ENCODE measurements around the gene CENPA. TPM values are rescaled to one million over a fixed set of nuclear protein-coding genes. Genes with fewer than 3 reads are reported as not detected.

CENPA gene
- total and polyA plus RNA-seq, 2 of the 13 experiments (the other 11 are each of a cell fraction or from before 2014, with no cell fraction given), result 28.5 to 38.5 TPM

DNA sequence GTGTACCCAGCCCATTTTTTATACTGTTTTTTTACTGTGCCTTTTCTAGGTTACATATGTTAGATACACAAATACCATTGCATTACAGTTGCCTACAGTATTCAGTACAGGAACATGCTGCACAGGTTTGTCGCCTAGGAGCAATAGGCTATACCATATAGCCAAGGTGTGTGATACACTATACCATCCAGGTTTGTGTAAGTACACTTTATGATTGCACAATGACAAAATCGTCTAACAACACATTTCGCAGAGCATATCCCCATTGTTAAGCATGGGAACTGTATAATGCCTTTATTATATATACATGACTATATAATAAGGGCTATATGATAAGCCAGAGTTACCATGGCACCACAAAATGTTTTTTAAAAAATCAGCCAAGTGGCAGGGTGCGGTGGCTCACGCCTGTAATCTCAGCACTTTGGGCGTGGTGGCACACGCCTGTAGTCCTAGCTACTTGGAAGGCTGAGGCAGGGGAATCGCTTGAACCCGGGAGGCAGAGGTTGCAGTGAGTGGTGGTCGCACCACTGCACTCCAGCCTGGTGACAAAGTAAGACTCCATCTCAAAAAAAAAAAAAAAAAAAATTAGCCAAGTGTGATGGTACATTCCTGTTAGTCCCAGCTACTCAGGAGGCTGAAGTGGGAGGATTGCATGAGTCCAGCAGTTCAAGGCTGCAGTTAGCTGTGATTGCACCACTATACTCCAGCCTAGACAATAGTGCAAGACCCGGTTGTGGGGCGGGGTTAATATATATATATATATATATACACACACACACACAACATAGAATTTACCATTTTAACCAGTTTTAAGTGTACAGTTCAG lies 2.8 kb upstream of the CENPA start (continued):
- TF ChIP-seq HNF1A (IDR thresholded peaks at IDR 0.05; ENCODE audit: low read depth), result no peak
- 0 out of 2 replicates have a peak, but pooled peaks have one; percentile 20 for TF ChIP-seq HNF1A (CRISPR knock-in tag; IDR thresholded peaks at IDR 0.05; ENCODE audit: borderline replicate concordance)
- TF ChIP-seq ZNF589 (CRISPR knock-in tag; conservative IDR thresholded peaks at IDR 0.05), result no peak
- TF ChIP-seq ZNF7 (CRISPR knock-in tag; IDR thresholded peaks at IDR 0.05), result no peak
- TF ChIP-seq CBX1 (IDR thresholded peaks at IDR 0.05; ENCODE audit: low read depth), result no peak
- TF ChIP-seq, protein P1, sequence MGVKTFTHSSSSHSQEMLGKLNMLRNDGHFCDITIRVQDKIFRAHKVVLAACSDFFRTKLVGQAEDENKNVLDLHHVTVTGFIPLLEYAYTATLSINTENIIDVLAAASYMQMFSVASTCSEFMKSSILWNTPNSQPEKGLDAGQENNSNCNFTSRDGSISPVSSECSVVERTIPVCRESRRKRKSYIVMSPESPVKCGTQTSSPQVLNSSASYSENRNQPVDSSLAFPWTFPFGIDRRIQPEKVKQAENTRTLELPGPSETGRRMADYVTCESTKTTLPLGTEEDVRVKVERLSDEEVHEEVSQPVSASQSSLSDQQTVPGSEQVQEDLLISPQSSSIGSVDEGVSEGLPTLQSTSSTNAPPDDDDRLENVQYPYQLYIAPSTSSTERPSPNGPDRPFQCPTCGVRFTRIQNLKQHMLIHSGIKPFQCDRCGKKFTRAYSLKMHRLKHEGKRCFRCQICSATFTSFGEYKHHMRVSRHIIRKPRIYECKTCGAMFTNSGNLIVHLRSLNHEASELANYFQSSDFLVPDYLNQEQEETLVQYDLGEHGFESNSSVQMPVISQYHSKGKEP (CRISPR knock-in tag; IDR thresholded peaks at IDR 0.05), result no peak
- no peak for TF ChIP-seq RNF219 (CRISPR knock-in tag; IDR thresholded peaks at IDR 0.05)
- no peak for TF ChIP-seq BRD4 (CRISPR knock-in tag; IDR thresholded peaks at IDR 0.05)
- no peak for TF ChIP-seq SKIL (CRISPR knock-in tag; IDR thresholded peaks at IDR 0.05; ENCODE audit: borderline replicate concordance)
- TF ChIP-seq SOX6 (IDR thresholded peaks at IDR 0.05), result no peak
- peak; percentile 27; the same call in 1 of the 2 replicates for TF ChIP-seq SOX6 (CRISPR knock-in tag; IDR thresholded peaks at IDR 0.05)
- no peak for TF ChIP-seq RAD51 (IDR thresholded peaks at IDR 0.05; ENCODE audit: borderline replicate concordance)
- TF ChIP-seq SNAPC4 (CRISPR knock-in tag; IDR thresholded peaks at IDR 0.05), result no peak

Measured in HepG2 (cell line).